HCT116 (cell line): ENCODE data around the gene VMAC. TPM values are rescaled to one million over a fixed set of nuclear protein-coding genes. Genes with fewer than 3 reads are reported as not detected.

Experiments used
- ATAC-seq: fragments of 200-7000 bp; cut with Tn5 transposase; 2 replicates; pipeline ENCODE4 v1.9.1; 2020; ENCODE audit warnings: mild to moderate bottlenecking, moderate library complexity
- BruUV-seq: library from RNA; stranded (reverse); fragments of 400-500 nt; replicated peaks from 2 replicates; lab custom pipeline; 2021; lab: Mats Ljungman, UMichigan
- CTCF ChIA-PET: fragments of 300-600 bp; sonication (Branson Sonifier 250); formaldehyde crosslinking; loops from one replicate; lab custom pipeline; 2021; ENCODE audit warnings: antibody characterized with exemption; lab: Charles Lee
- POLR2A ChIA-PET: fragments of 300-600, 350-600 bp; sonication (Branson Sonifier 250); formaldehyde crosslinking; loops from one replicate; lab custom pipeline; 2021; ENCODE audit warnings: antibody characterized with exemption; lab: Charles Lee
- RAD21 ChIA-PET, 2 experiments: fragments of 300-600 bp; sonication (Branson Sonifier 250); formaldehyde crosslinking; loops; one replicate each; lab custom pipeline; 2023; ENCODE audit warnings: low total read pairs in 2 of 2; ENCODE audit not compliant: uncharacterized antibody in 2 of 2, unreplicated experiment in 2 of 2, low non-redundant PET in 1 of 2; lab: Charles Lee
- DNase-seq: peaks from one replicate; pipeline ENCODE4 v3.0.0-alpha.2; 2010; ENCODE audit warnings: low read depth, low spot score
- H2AFZ ChIP-seq: fragments of 200-600 bp; shearing (Covaris generic), sonication (generic); 2 replicates; pipeline ENCODE4 v1.6.1; 2017; ENCODE audit warnings: low read depth, mixed run types, mixed read lengths, antibody characterized with exemption, low read length; ENCODE audit not compliant: poor library complexity, severe bottlenecking
- H3K27ac ChIP-seq: 2 replicates; pipeline ENCODE4 v1.5.1; 2012; ENCODE audit warnings: low read depth, low read length
- H3K27me3 ChIP-seq: fragments of 200-600 bp; sonication (generic); 2 replicates; pipeline ENCODE4 v1.6.1; 2016; ENCODE audit warnings: mixed run types, low read length, mixed read lengths; ENCODE audit not compliant: insufficient read depth
- H3K36me3 ChIP-seq, 2 experiments: fragments of 200-500 bp in 1 of 2; fragments of 200-600 bp in 1 of 2; sonication (Bioruptor generic) in 1 of 2; sonication (generic) in 1 of 2; 2 replicates each; pipeline versions ENCODE4 v1.5.1 to v1.6.1; 2014 to 2016; ENCODE audit warnings: low read length in 2 of 2, inconsistent platforms in 1 of 2, mixed read lengths in 1 of 2, mixed run types in 1 of 2; ENCODE audit not compliant: insufficient read depth in 2 of 2, control insufficient read depth in 1 of 2
- H3K4me1 ChIP-seq, 2 experiments: fragments of 200-600 bp in 1 of 2; sonication (generic) in 1 of 2; 2 replicates each; pipeline versions ENCODE4 v1.5.1 to v1.6.1; 2012 to 2017; ENCODE audit warnings: low read length in 2 of 2, inconsistent platforms in 1 of 2, mild to moderate bottlenecking in 1 of 2, mixed read lengths in 1 of 2, mixed run types in 1 of 2, moderate library complexity in 1 of 2; ENCODE audit not compliant: insufficient read depth in 2 of 2, control insufficient read depth in 1 of 2
- H3K4me2 ChIP-seq: fragments of 200-600 bp; sonication (generic); 2 replicates; pipeline ENCODE4 v1.6.1; 2017; ENCODE audit warnings: mixed run types, low read length, mixed read lengths
- H3K4me3 ChIP-seq, 2 experiments: fragments of 200-600 bp in 1 of 2; sonication (generic) in 1 of 2; replicated peaks in 1 of 2; 2 replicates each; pipeline ENCODE4 v1.5.1; 2011 to 2016; ENCODE audit warnings: low read length in 2 of 2, control low read depth in 1 of 2, low read depth in 1 of 2, mild to moderate bottlenecking in 1 of 2, mixed read lengths in 1 of 2, mixed run types in 1 of 2
- H3K79me2 ChIP-seq: fragments of 200-600 bp; sonication (generic); 2 replicates; pipeline ENCODE4 v1.6.1; 2017; ENCODE audit warnings: mild to moderate bottlenecking, mixed run types, low read length, moderate library complexity, mixed read lengths; ENCODE audit not compliant: insufficient read depth
- H3K9ac ChIP-seq: fragments of 200-600 bp; sonication (generic); 2 replicates; pipeline ENCODE4 v1.6.1; 2016; ENCODE audit warnings: low read length, mixed read lengths
- H3K9me2 ChIP-seq: fragments of 200-600 bp; sonication (generic), shearing (Covaris generic); 2 replicates; pipeline ENCODE4 v1.6.1; 2017; ENCODE audit warnings: mixed run types, mild to moderate bottlenecking, moderate library complexity; ENCODE audit not compliant: insufficient read depth
- H3K9me3 ChIP-seq, 2 experiments: fragments of 200-500 bp in 1 of 2; fragments of 200-600 bp in 1 of 2; sonication (Bioruptor generic) in 1 of 2; sonication (generic) in 1 of 2; 2 replicates each; pipeline ENCODE4 v1.6.1; 2014 to 2017; ENCODE audit warnings: low read length in 2 of 2, mixed read lengths in 2 of 2, inconsistent platforms in 1 of 2, low read depth in 1 of 2, mild to moderate bottlenecking in 1 of 2, mixed run types in 1 of 2, moderate library complexity in 1 of 2; ENCODE audit not compliant: control insufficient read depth in 1 of 2, insufficient read depth in 1 of 2
- H4K20me1 ChIP-seq: fragments of 200-600 bp; sonication (generic), shearing (Covaris generic); 2 replicates; pipeline ENCODE4 v1.6.1; 2017; ENCODE audit warnings: mixed run types, mild to moderate bottlenecking, moderate library complexity; ENCODE audit not compliant: insufficient read depth
- CEBPB ChIP-seq: IDR thresholded peaks from 2 replicates; pipeline ENCODE4 v1.6.1; 2012; ENCODE audit warnings: low read depth
- FOSL1 ChIP-seq: IDR thresholded peaks from 2 replicates; pipeline ENCODE4 v1.6.1; 2012; ENCODE audit warnings: low read depth
- POLR2A ChIP-seq: IDR thresholded peaks from 2 replicates; pipeline ENCODE4 v1.7.0; 2011; ENCODE audit warnings: borderline replicate concordance; ENCODE audit not compliant: insufficient read depth, insufficient read length; ENCODE audit errors: extremely low read depth
- POLR2AphosphoS5 ChIP-seq: IDR thresholded peaks from 2 replicates; pipeline ENCODE4 v1.6.1; 2011; ENCODE audit warnings: mild to moderate bottlenecking, low read depth, low read length, moderate library complexity
- SP1 ChIP-seq: IDR thresholded peaks from 2 replicates; pipeline ENCODE4 v1.6.1; 2012; ENCODE audit warnings: low read depth
- TCF7L2 ChIP-seq: IDR thresholded peaks from 2 replicates; pipeline ENCODE4 v1.7.0; 2011; ENCODE audit warnings: borderline replicate concordance, inconsistent platforms; ENCODE audit not compliant: insufficient read depth, insufficient read length; ENCODE audit errors: extremely low read depth
- YY1 ChIP-seq: IDR thresholded peaks from 2 replicates; pipeline ENCODE4 v1.6.1; 2011; ENCODE audit warnings: low read length, low read depth, moderate library complexity, mild to moderate bottlenecking; ENCODE audit not compliant: insufficient replicate concordance; ENCODE audit errors: extremely low read depth
- ZFX ChIP-seq: fragments of 450-650 bp; IDR thresholded peaks from 2 replicates; pipeline ENCODE4 v1.6.1; 2017
- intact Hi-C: fragments of 100-400 bp; cut with micrococcal nuclease; formaldehyde crosslinking; loops from 2 replicates; pipeline ENCODE4 v1.10.0; 2022
- total RNA-seq: library from RNA; stranded (reverse); gene quantifications from one replicate; pipeline ENCODE4 v1.2.1, GENCODE V29; 2021; ENCODE audit not compliant: unreplicated experiment
- TF ChIP-seq, protein P1 (sequence below): IDR thresholded peaks from 2 replicates; pipeline ENCODE4 v1.6.1; 2012
- TF ChIP-seq, protein P2 (sequence below): IDR thresholded peaks from 2 replicates; pipeline ENCODE4 v1.6.1; 2011; ENCODE audit warnings: mild to moderate bottlenecking, low read length, moderate library complexity; ENCODE audit not compliant: insufficient replicate concordance; ENCODE audit errors: extremely low read depth

Gene VMAC
- total RNA-seq, 1 experiment from 2014 or later = 2.1 TPM

DNA sequence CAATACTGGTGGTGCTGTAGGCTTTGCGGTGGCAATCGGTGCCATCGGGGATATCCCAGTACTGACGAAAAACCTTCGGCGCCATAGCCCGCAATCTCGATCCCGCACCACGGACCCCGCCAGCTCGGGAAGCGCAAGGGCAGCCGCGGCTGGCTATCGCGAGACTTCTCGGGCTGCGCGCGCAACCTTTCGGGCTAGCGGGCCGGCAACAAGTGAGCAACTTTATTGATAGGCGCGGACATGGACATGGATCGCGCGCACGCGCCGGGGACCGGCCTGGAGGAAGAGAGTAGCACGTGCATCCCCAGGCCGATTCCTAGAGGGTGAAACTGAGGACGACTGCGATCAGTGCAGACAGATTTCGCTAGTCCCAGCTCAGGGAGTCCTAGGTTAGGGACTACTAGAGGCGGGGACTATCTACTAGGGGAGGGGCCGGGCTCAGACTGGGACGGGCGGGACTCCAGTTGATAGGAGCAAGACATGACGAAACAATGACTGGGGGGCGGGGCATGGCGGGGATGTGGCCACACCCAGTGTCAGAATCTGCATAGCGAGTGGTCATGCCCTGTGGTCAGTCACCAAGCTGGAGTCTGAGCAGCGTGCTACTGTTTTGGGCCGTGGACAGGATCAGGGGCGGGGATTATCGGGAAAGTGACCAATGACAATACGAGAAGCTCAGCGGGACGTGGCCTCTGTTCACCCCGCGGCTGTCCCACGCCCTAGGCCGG lies 884 bp upstream of the VMAC start, which contains the start of gene NDUFA11:
Gene NDUFA11 (minus strand): TSS at position 167 of the 728 bp plus-strand sequence. CDS start 82 bp downstream, at position 85.
- H3K36me3 ChIP-seq = peaks cover 0 to 5% of the 10 kb centered on the region in 2 experiments; a peak in 3 of 4 replicates
- intact Hi-C loops = loop anchor here (2.0 kb wide), 1 partner anchor 77 kb away; no protein-coding TSS in a partner anchor
- peak; percentile 72 for ATAC-seq
- H3K9ac ChIP-seq = peak within 1 kb of the TSS; percentile 100
- H3K4me2 ChIP-seq = peak within 1 kb of the TSS; percentile 88
- BruUV-seq = no TSS peak
- peak; percentile 37 for TF ChIP-seq TCF7L2
- TF ChIP-seq, protein P1, sequence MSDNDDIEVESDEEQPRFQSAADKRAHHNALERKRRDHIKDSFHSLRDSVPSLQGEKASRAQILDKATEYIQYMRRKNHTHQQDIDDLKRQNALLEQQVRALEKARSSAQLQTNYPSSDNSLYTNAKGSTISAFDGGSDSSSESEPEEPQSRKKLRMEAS = peak; percentile 97
- peak; percentile 59; the same call in 1 of the 2 replicates for TF ChIP-seq ZFX
- peak; percentile 73 for TF ChIP-seq SP1
- TF ChIP-seq, protein P2, sequence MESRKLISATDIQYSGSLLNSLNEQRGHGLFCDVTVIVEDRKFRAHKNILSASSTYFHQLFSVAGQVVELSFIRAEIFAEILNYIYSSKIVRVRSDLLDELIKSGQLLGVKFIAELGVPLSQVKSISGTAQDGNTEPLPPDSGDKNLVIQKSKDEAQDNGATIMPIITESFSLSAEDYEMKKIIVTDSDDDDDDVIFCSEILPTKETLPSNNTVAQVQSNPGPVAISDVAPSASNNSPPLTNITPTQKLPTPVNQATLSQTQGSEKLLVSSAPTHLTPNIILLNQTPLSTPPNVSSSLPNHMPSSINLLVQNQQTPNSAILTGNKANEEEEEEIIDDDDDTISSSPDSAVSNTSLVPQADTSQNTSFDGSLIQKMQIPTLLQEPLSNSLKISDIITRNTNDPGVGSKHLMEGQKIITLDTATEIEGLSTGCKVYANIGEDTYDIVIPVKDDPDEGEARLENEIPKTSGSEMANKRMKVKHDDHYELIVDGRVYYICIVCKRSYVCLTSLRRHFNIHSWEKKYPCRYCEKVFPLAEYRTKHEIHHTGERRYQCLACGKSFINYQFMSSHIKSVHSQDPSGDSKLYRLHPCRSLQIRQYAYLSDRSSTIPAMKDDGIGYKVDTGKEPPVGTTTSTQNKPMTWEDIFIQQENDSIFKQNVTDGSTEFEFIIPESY = peak; percentile 98
- no peak for TF ChIP-seq CEBPB
- peak; percentile 93 for TF ChIP-seq POLR2AphosphoS5
- peak; percentile 86 for TF ChIP-seq YY1
- TF ChIP-seq FOSL1 = no peak
- TF ChIP-seq POLR2A = peak; percentile 51
- TF ChIP-seq, all 23 proteins: peak for 8
- no peak within 1 kb of the TSS for H2AFZ ChIP-seq
- peak within 1 kb of the TSS; percentile 94 for H3K27ac ChIP-seq
- peak within 1 kb of the TSS; percentile 100 for H3K4me3 ChIP-seq
- no peaks in the 10 kb centered on the region for H4K20me1 ChIP-seq
- ChIA-PET RAD21 (interaction anchor here (0.6 to 1.8 kb wide), 2 partner anchors 84 to 100 kb away, joined by 3 to 6 read pairs; partner anchors contain the start of gene NRTN (in 1 of the 2)), CTCF (interaction anchor here (0.6 to 2.3 kb wide), 7 partner anchors 11 to 214 kb away, joined by 3 to 37 read pairs (median 5); partner anchors contain the start of genes NRTN, RANBP3 and RPL36), POLR2A (interaction anchor here (0.6 to 2.0 kb wide), 10 partner anchors 9 to 281 kb away, joined by 3 to 34 read pairs (median 4); partner anchors contain the start of genes CATSPERD, DUS3L, LONP1 and RPL36)
- H3K9me3 ChIP-seq = no peaks in the 10 kb centered on the region
- peaks cover 44% of the 10 kb centered on the region for H3K79me2 ChIP-seq
- H3K27me3 ChIP-seq = no peaks in the 10 kb centered on the region
- no peaks in the 10 kb centered on the region for H3K9me2 ChIP-seq
- DNase-seq = peak; percentile 90
- H3K4me1 ChIP-seq = peaks cover 9 to 24% of the 10 kb centered on the region in 2 experiments; a peak in 3 of 4 replicates
